NB4 (cell line): ENCODE results near the gene CMC2.

Experiments used
- DNase-seq: peaks from one replicate; pipeline ENCODE4 v3.0.0; 2010; ENCODE audit warnings: low read depth
- H3K4me3 ChIP-seq: one replicate; pipeline ENCODE4 v1.5.1; 2011; ENCODE audit warnings: mild to moderate bottlenecking, low read depth, low read length, moderate library complexity
- CTCF ChIP-seq: IDR thresholded peaks from one replicate; pipeline ENCODE4 v1.5.1; 2012; ENCODE audit warnings: low read depth, low read length
- MAX ChIP-seq: IDR thresholded peaks from 2 replicates; pipeline ENCODE4 v1.6.1; 2011; ENCODE audit warnings: low read depth, low read length
- MYC ChIP-seq: IDR thresholded peaks from 2 replicates; pipeline ENCODE4 v1.6.1; 2011; ENCODE audit warnings: low read depth, low read length
- POLR2A ChIP-seq: IDR thresholded peaks from 2 replicates; pipeline ENCODE4 v1.6.1; 2011; ENCODE audit warnings: mild to moderate bottlenecking; ENCODE audit not compliant: insufficient read length; ENCODE audit errors: extremely low read depth

The CMC2 gene

GRCh38 chr16:81040131-81040530, 33.4 kb upstream of the CMC2 start:
- no peak overlapping the region for H3K4me3 ChIP-seq
- no peak for TF ChIP-seq CTCF
- TF ChIP-seq MAX: no peak
- no peak for TF ChIP-seq MYC
- DNase-seq: no peak

- H3K4me3 ChIP-seq: peak overlapping the region; percentile 81
- peak; percentile 39 for DNase-seq
- TF ChIP-seq MYC (no peak), CTCF (no peak), POLR2A (no peak), MAX (no peak)
Observed at GRCh38 chr16:81036751-81037350, 30.2 kb upstream of the CMC2 start.

GRCh38 chr16:81035975-81036750, 29.5 kb upstream of the CMC2 start:
- TF ChIP-seq POLR2A (no peak), MYC (no peak)
- peak; percentile 73 for DNase-seq
- peak overlapping the region; percentile 81 for H3K4me3 ChIP-seq

- no peak for TF ChIP-seq MAX
- TF ChIP-seq POLR2A: peak; percentile 33
- peak; percentile 96 for TF ChIP-seq CTCF
- DNase-seq: peak; percentile 89
- H3K4me3 ChIP-seq: peak within 1 kb of the TSS; percentile 81
Observed at GRCh38 chr16:81035398-81035974, 28.8 kb upstream of the CMC2 start, which contains the start of gene ATMIN. TSS of gene ATMIN (plus strand) at chr16:81035842. CDS start at chr16:81035871, 29 bp downstream.

- no peak for DNase-seq
- TF ChIP-seq POLR2A (no peak), MAX (no peak), CTCF (no peak), MYC (no peak)
- no peak overlapping the region for H3K4me3 ChIP-seq
Observed at GRCh38 chr16:81029930-81030604, 23.4 kb upstream of the CMC2 start.

GRCh38 chr16:81026429-81026828, 19.7 kb upstream of the CMC2 start:
- TF ChIP-seq MYC: no peak
- no peak for TF ChIP-seq CTCF
- no peak for TF ChIP-seq MAX
- no peak for TF ChIP-seq POLR2A
- DNase-seq: no peak
- no peak overlapping the region for H3K4me3 ChIP-seq
